IPS-18a (cell line): ENCODE data around the gene COPZ2.
"Not testable (repeated sequence)": the region's sequence is repeated elsewhere in the genome, so short reads cannot be mapped to it uniquely, and the experiment has no call there.

Experiments used
- H3K27ac ChIP-seq: one replicate; pipeline ENCODE4 v1.5.1; 2013; ENCODE audit warnings: low read length
- H3K27me3 ChIP-seq: one replicate; pipeline ENCODE4 v1.6.1; 2013; ENCODE audit warnings: mild to moderate bottlenecking, low read length; ENCODE audit not compliant: control insufficient read depth, insufficient read depth
- H3K36me3 ChIP-seq: one replicate; pipeline ENCODE4 v1.6.1; 2013; ENCODE audit warnings: low read depth, low read length; ENCODE audit not compliant: control insufficient read depth
- H3K4me1 ChIP-seq: one replicate; pipeline ENCODE4 v1.6.1; 2013; ENCODE audit warnings: low read depth, low read length; ENCODE audit not compliant: control insufficient read depth
- H3K4me3 ChIP-seq: one replicate; pipeline ENCODE4 v1.5.1; 2013; ENCODE audit warnings: low read length
- H3K9ac ChIP-seq: one replicate; pipeline ENCODE4 v1.6.1; 2013; ENCODE audit warnings: mild to moderate bottlenecking, low read length, moderate library complexity
- H3K9me3 ChIP-seq: one replicate; pipeline ENCODE4 v1.6.1; 2013; ENCODE audit warnings: low read depth, low read length; ENCODE audit not compliant: control insufficient read depth

COPZ2 gene

GRCh38 chr17:48026502-48027321 lies 10.9 kb downstream of the COPZ2 start:
- H3K27ac ChIP-seq: no peak overlapping the region
- no peaks in the 10 kb centered on the region for H3K36me3 ChIP-seq
- H3K9ac ChIP-seq: no peak overlapping the region
- no peak overlapping the region for H3K4me3 ChIP-seq
- H3K27me3 ChIP-seq: peaks cover 24% of the 10 kb centered on the region
- no peaks in the 10 kb centered on the region for H3K9me3 ChIP-seq
- peaks cover 13% of the 10 kb centered on the region for H3K4me1 ChIP-seq

GRCh38 chr17:48025904-48026501 lies 11.6 kb downstream of the COPZ2 start:
- no peak overlapping the region for H3K27ac ChIP-seq
- H3K36me3 ChIP-seq: no peaks in the 10 kb centered on the region
- H3K9ac ChIP-seq: no peak overlapping the region
- peaks cover 24% of the 10 kb centered on the region for H3K27me3 ChIP-seq
- H3K9me3 ChIP-seq: no peaks in the 10 kb centered on the region
- H3K4me3 ChIP-seq: peak overlapping the region; percentile 69
- peaks cover 13% of the 10 kb centered on the region for H3K4me1 ChIP-seq

- peak overlapping the region; percentile 69 for H3K4me3 ChIP-seq
- no peaks in the 10 kb centered on the region for H3K36me3 ChIP-seq
- H3K4me1 ChIP-seq: peaks cover 13% of the 10 kb centered on the region
- H3K9ac ChIP-seq: no peak overlapping the region
- peaks cover 24% of the 10 kb centered on the region for H3K27me3 ChIP-seq
- no peak overlapping the region for H3K27ac ChIP-seq
- no peaks in the 10 kb centered on the region for H3K9me3 ChIP-seq
These were observed 12.3 kb downstream of the COPZ2 start for GRCh38 chr17:48025040-48025903.

GRCh38 chr17:48024149-48025039 lies 13.2 kb downstream of the COPZ2 start:
- H3K27ac ChIP-seq: no peak overlapping the region
- H3K27me3 ChIP-seq: peaks cover 24% of the 10 kb centered on the region
- H3K4me1 ChIP-seq: peaks cover 13% of the 10 kb centered on the region
- H3K36me3 ChIP-seq: no peaks in the 10 kb centered on the region
- no peaks in the 10 kb centered on the region for H3K9me3 ChIP-seq
- H3K9ac ChIP-seq: no peak overlapping the region
- H3K4me3 ChIP-seq: peak overlapping the region; percentile 55

- H3K9ac ChIP-seq: no peak overlapping the region
- H3K27me3 ChIP-seq: peaks cover 24% of the 10 kb centered on the region
- H3K4me3 ChIP-seq: peak overlapping the region; percentile 55
- H3K4me1 ChIP-seq: peaks cover 13% of the 10 kb centered on the region
- H3K27ac ChIP-seq: no peak overlapping the region
- no peaks in the 10 kb centered on the region for H3K9me3 ChIP-seq
- H3K36me3 ChIP-seq: no peaks in the 10 kb centered on the region
These were observed 14.0 kb downstream of the COPZ2 start for GRCh38 chr17:48023400-48024148.

- H3K27ac ChIP-seq: no peak overlapping the region
- no peaks in the 10 kb centered on the region for H3K36me3 ChIP-seq
- H3K4me3 ChIP-seq: peak overlapping the region; percentile 55
- no peak overlapping the region for H3K9ac ChIP-seq
- no peaks in the 10 kb centered on the region for H3K9me3 ChIP-seq
- H3K27me3 ChIP-seq: peaks cover 24% of the 10 kb centered on the region
- H3K4me1 ChIP-seq: peaks cover 13% of the 10 kb centered on the region
These were observed 14.7 kb downstream of the COPZ2 start for GRCh38 chr17:48022901-48023300.

- H3K27me3 ChIP-seq: peaks cover 24% of the 10 kb centered on the region
- peaks cover 13% of the 10 kb centered on the region for H3K4me1 ChIP-seq
- H3K4me3 ChIP-seq: no peak overlapping the region
- H3K27ac ChIP-seq: no peak overlapping the region
- no peaks in the 10 kb centered on the region for H3K9me3 ChIP-seq
- no peak overlapping the region for H3K9ac ChIP-seq
- no peaks in the 10 kb centered on the region for H3K36me3 ChIP-seq
These were observed 15.7 kb downstream of the COPZ2 start for GRCh38 chr17:48021934-48022333.

GRCh38 chr17:48017817-48018158 lies 19.8 kb downstream of the COPZ2 start:
- H3K4me3 ChIP-seq, H3K9me3 ChIP-seq, H3K9ac ChIP-seq, H3K27ac ChIP-seq, H3K36me3 ChIP-seq: not testable (repeated sequence)
- Histone ChIP-seq H3K4me1 (peaks cover 21% of the 10 kb centered on the region), H3K27me3 (peaks cover 18% of the 10 kb centered on the region)

GRCh38 chr17:48016112-48016511 lies 21.5 kb downstream of the COPZ2 start:
- H3K4me3 ChIP-seq: no peak overlapping the region
- no peak overlapping the region for H3K27ac ChIP-seq
- H3K36me3 ChIP-seq: no peaks in the 10 kb centered on the region
- H3K27me3 ChIP-seq: peaks cover 21% of the 10 kb centered on the region
- H3K4me1 ChIP-seq: peaks cover 27% of the 10 kb centered on the region
- H3K9ac ChIP-seq: no peak overlapping the region
- no peaks in the 10 kb centered on the region for H3K9me3 ChIP-seq

GRCh38 chr17:48014595-48015111 lies 22.9 kb downstream of the COPZ2 start:
- Histone ChIP-seq H3K36me3 (no peaks in the 10 kb centered on the region), H3K9me3 (no peaks in the 10 kb centered on the region), H3K27me3 (peaks cover 21% of the 10 kb centered on the region), H3K9ac (no peak overlapping the region), H3K27ac (no peak overlapping the region), H3K4me3 (no peak overlapping the region), H3K4me1 (peaks cover 29% of the 10 kb centered on the region)
